H9 (cell line): ENCODE results near the gene ZNF319. TPM values are rescaled to one million over a fixed set of nuclear protein-coding genes. Genes with fewer than 3 reads are reported as not detected.

ENCODE experiments used
- DNase-seq: peaks from one replicate; pipeline ENCODE4 v3.0.0-alpha.2; 2017
- H2AFZ ChIP-seq: one replicate; pipeline ENCODE4 v1.6.1; 2013; ENCODE audit warnings: mild to moderate bottlenecking, low read length, control low read depth, moderate library complexity
- H2AK5ac ChIP-seq: 2 replicates; pipeline ENCODE4 v1.6.1; 2013; ENCODE audit warnings: low read length, control low read depth, mixed read lengths; ENCODE audit not compliant: insufficient read length
- H2BK120ac ChIP-seq: one replicate; pipeline ENCODE4 v1.6.1; 2013; ENCODE audit warnings: low read depth, mild to moderate bottlenecking, low read length, control low read depth, inconsistent platforms; ENCODE audit not compliant: poor library complexity, severe bottlenecking
- H2BK12ac ChIP-seq: 2 replicates; pipeline ENCODE4 v1.6.1; 2013; ENCODE audit warnings: low read length, control low read depth, mixed read lengths, low read depth; ENCODE audit not compliant: insufficient read length
- H2BK15ac ChIP-seq: 2 replicates; pipeline ENCODE4 v1.6.1; 2013; ENCODE audit warnings: low read depth, low read length, control low read depth
- H2BK20ac ChIP-seq: one replicate; pipeline ENCODE4 v1.6.1; 2013; ENCODE audit warnings: low read depth, mild to moderate bottlenecking, low read length, control low read depth, inconsistent platforms; ENCODE audit not compliant: poor library complexity, severe bottlenecking
- H2BK5ac ChIP-seq: 2 replicates; pipeline ENCODE4 v1.6.1; 2013; ENCODE audit warnings: low read length, control low read depth, mixed read lengths; ENCODE audit not compliant: insufficient read length
- H3K14ac ChIP-seq: 2 replicates; pipeline ENCODE4 v1.6.1; 2013; ENCODE audit warnings: low read length, control low read depth; ENCODE audit not compliant: insufficient read depth
- H3K18ac ChIP-seq: 2 replicates; pipeline ENCODE4 v1.6.1; 2013; ENCODE audit warnings: low read depth, mild to moderate bottlenecking, mixed read lengths, low read length, control low read depth; ENCODE audit not compliant: insufficient read length
- H3K23ac ChIP-seq: 2 replicates; pipeline ENCODE4 v1.6.1; 2013; ENCODE audit warnings: low read length, control low read depth, mixed read lengths, low read depth; ENCODE audit not compliant: insufficient read length
- H3K23me2 ChIP-seq: 2 replicates; pipeline ENCODE4 v1.6.1; 2013; ENCODE audit warnings: low read depth, mild to moderate bottlenecking, mixed read lengths, low read length, control low read depth; ENCODE audit not compliant: insufficient read length, poor library complexity, severe bottlenecking
- H3K27ac ChIP-seq: 2 replicates; pipeline ENCODE4 v1.5.1; 2013; ENCODE audit warnings: low read length, control low read depth, mixed read lengths, low read depth; ENCODE audit not compliant: insufficient read length
- H3K27me3 ChIP-seq: 2 replicates; pipeline ENCODE4 v1.6.1; 2013; ENCODE audit warnings: low read length, control low read depth, inconsistent platforms; ENCODE audit not compliant: insufficient read depth
- H3K4ac ChIP-seq: 2 replicates; pipeline ENCODE4 v1.6.1; 2013; ENCODE audit warnings: low read depth, mild to moderate bottlenecking, control low read depth, inconsistent platforms, low read length, moderate library complexity
- H3K4me1 ChIP-seq: 2 replicates; pipeline ENCODE4 v1.6.1; 2013; ENCODE audit warnings: low read length, control low read depth, inconsistent platforms; ENCODE audit not compliant: insufficient read depth
- H3K4me2 ChIP-seq: 2 replicates; pipeline ENCODE4 v1.6.1; 2013; ENCODE audit warnings: low read length, control low read depth, mixed read lengths; ENCODE audit not compliant: insufficient read length, insufficient read depth
- H3K56ac ChIP-seq: 2 replicates; pipeline ENCODE4 v1.6.1; 2013; ENCODE audit warnings: low read depth, mild to moderate bottlenecking, mixed read lengths, low read length, control low read depth; ENCODE audit not compliant: insufficient read length
- H3K79me1 ChIP-seq: 2 replicates; pipeline ENCODE4 v1.6.1; 2013; ENCODE audit warnings: low read depth, mild to moderate bottlenecking, moderate library complexity, low read length, control low read depth, inconsistent platforms; ENCODE audit not compliant: insufficient read depth, poor library complexity, severe bottlenecking
- H3K79me2 ChIP-seq: 2 replicates; pipeline ENCODE4 v1.6.1; 2013; ENCODE audit warnings: low read length, control low read depth, inconsistent platforms; ENCODE audit not compliant: insufficient read depth
- H3K9ac ChIP-seq: 2 replicates; pipeline ENCODE4 v1.6.1; 2013; ENCODE audit warnings: low read length, control low read depth, mixed read lengths; ENCODE audit not compliant: insufficient read length; ENCODE audit errors: extremely low read depth
- H3K9me3 ChIP-seq: one replicate; pipeline ENCODE4 v1.6.1; 2013; ENCODE audit warnings: low read depth, low read length, inconsistent platforms; ENCODE audit not compliant: control insufficient read depth
- H3T11ph ChIP-seq: one replicate; pipeline ENCODE4 v1.6.1; 2013; ENCODE audit warnings: mild to moderate bottlenecking, low read length, control low read depth, inconsistent platforms
- H4K20me1 ChIP-seq: one replicate; pipeline ENCODE4 v1.6.1; 2013; ENCODE audit not compliant: control insufficient read depth, insufficient read length, insufficient read depth
- H4K5ac ChIP-seq: 2 replicates; pipeline ENCODE4 v1.6.1; 2013; ENCODE audit warnings: low read depth, mild to moderate bottlenecking, mixed read lengths, low read length, control low read depth; ENCODE audit not compliant: insufficient read length
- H4K8ac ChIP-seq: replicated peaks from 2 replicates; pipeline ENCODE4 v1.6.1; 2013; ENCODE audit warnings: low read length, control low read depth, mixed read lengths, low read depth; ENCODE audit not compliant: insufficient read length
- H4K91ac ChIP-seq: 2 replicates; pipeline ENCODE4 v1.6.1; 2013; ENCODE audit warnings: low read depth, mild to moderate bottlenecking, moderate library complexity, mixed read lengths, low read length, control low read depth; ENCODE audit not compliant: insufficient read length
- H3K27ac Mint-ChIP-seq, 3 experiments: 2 replicates in 2 of 3; 3 replicates in 1 of 3; pipeline ENCODE4 v1.8.0; 2020 to 2021; ENCODE audit warnings: mixed read lengths in 3 of 3, mild to moderate bottlenecking in 1 of 3, moderate library complexity in 1 of 3
- H3K27me3 Mint-ChIP-seq: 2 replicates; pipeline ENCODE4 v1.8.0; 2021; ENCODE audit warnings: low read depth, mild to moderate bottlenecking, moderate library complexity, mixed read lengths
- H3K36me3 Mint-ChIP-seq, 3 experiments: 2 replicates in 2 of 3; 3 replicates in 1 of 3; pipeline ENCODE4 v1.8.0; 2020 to 2021; ENCODE audit warnings: low read depth in 3 of 3, mixed read lengths in 3 of 3; ENCODE audit not compliant: insufficient read depth in 1 of 3
- H3K4me1 Mint-ChIP-seq, 2 experiments: 2 replicates each; pipeline ENCODE4 v1.8.0; 2020; ENCODE audit warnings: mixed read lengths in 2 of 2
- H3K4me3 Mint-ChIP-seq, 2 experiments: 2 replicates in 1 of 2; 3 replicates in 1 of 2; pipeline ENCODE4 v1.8.0; 2020 to 2021; ENCODE audit warnings: mild to moderate bottlenecking in 2 of 2, mixed read lengths in 2 of 2, moderate library complexity in 1 of 2
- H3K9me3 Mint-ChIP-seq, 2 experiments: 2 replicates in 1 of 2; 3 replicates in 1 of 2; pipeline ENCODE4 v1.8.0; 2020; ENCODE audit warnings: mild to moderate bottlenecking in 2 of 2, mixed read lengths in 2 of 2, moderate library complexity in 1 of 2
- WGBS: extraction: QIAGEN DNeasy Blood & Tissue Kit; methylation state at CpG from one replicate; pipeline ENCODE4 v1.1.7; 2013; ENCODE audit warnings: missing lambda C conversion rate, low lambda C conversion rate, mixed read lengths; ENCODE audit not compliant: insufficient read length; ENCODE audit errors: extremely low coverage; 5-methylcytosine and 5-hydroxymethylcytosine counted together
- total RNA-seq: library from RNA; stranded (reverse); gene quantifications from 2 replicates; pipeline ENCODE4 v1.2.1, GENCODE V29; 2021
- TF ChIP-seq, protein P1 (sequence below): fragments of 200-600 bp; sonication (generic); conservative IDR thresholded peaks from 3 replicates; pipeline ENCODE4 v1.8.0; 2021; ENCODE audit warnings: antibody characterized with exemption, mild to moderate bottlenecking

The ZNF319 gene
- total RNA-seq, 1 experiment from 2014 or later, result 5.6 TPM

DNA sequence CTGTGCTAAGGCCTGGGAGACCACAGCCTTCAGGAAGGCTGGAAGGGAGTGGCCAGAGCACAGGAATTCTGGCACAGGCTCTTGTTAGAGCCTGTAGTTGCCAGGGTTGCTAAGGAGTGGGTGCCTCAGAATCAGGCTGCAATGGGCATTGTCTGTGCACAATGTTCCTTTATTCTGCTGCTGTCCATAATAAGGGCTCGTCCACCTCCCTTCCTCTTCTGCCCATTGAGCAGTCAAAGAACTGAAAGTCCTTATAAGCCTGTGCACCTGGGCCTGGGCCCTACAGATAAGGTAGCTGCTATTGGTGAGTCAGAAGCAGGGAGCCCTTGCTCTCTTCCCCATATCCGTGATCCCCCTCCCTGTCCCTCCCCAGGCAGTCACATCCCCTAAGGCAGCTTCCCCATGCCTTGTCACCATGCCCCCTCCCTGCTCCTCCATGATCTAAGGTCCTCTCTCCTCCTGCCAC, 24.1 kb downstream of the ZNF319 start:
- Histone ChIP-seq H3K79me2 (no peaks in the 10 kb centered on the region), H3T11ph (no peak overlapping the region), H3K23ac (no peak overlapping the region), H3K4me2 (no peak overlapping the region), H3K9me3 (no peaks in the 10 kb centered on the region), H3K14ac (no peak overlapping the region), H3K9ac (no peak overlapping the region), H2BK5ac (no peak overlapping the region), H4K91ac (no peak overlapping the region), H3K4ac (no peak overlapping the region), H3K4me1 (no peaks in the 10 kb centered on the region), H2BK15ac (no peak overlapping the region), H3K18ac (no peak overlapping the region), H4K8ac (no peak overlapping the region), H2BK20ac (no peak overlapping the region), H2AFZ (no peak overlapping the region), H3K56ac (no peak overlapping the region), H2BK12ac (no peak overlapping the region), H3K27me3 (no peaks in the 10 kb centered on the region), H4K20me1 (no peaks in the 10 kb centered on the region), H3K79me1 (no peaks in the 10 kb centered on the region), H4K5ac (no peak overlapping the region), H2BK120ac (no peak overlapping the region), H3K27ac (no peak overlapping the region), H2AK5ac (no peak overlapping the region), H3K23me2 (no peaks in the 10 kb centered on the region)
- DNase-seq, result no peak
- TF ChIP-seq, protein P1, sequence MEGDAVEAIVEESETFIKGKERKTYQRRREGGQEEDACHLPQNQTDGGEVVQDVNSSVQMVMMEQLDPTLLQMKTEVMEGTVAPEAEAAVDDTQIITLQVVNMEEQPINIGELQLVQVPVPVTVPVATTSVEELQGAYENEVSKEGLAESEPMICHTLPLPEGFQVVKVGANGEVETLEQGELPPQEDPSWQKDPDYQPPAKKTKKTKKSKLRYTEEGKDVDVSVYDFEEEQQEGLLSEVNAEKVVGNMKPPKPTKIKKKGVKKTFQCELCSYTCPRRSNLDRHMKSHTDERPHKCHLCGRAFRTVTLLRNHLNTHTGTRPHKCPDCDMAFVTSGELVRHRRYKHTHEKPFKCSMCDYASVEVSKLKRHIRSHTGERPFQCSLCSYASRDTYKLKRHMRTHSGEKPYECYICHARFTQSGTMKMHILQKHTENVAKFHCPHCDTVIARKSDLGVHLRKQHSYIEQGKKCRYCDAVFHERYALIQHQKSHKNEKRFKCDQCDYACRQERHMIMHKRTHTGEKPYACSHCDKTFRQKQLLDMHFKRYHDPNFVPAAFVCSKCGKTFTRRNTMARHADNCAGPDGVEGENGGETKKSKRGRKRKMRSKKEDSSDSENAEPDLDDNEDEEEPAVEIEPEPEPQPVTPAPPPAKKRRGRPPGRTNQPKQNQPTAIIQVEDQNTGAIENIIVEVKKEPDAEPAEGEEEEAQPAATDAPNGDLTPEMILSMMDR, result no peak
- Mint-ChIP-seq H3K27me3 (peaks cover 4% of the 10 kb centered on the region), H3K4me1 (peaks cover 3 to 7% of the 10 kb centered on the region in 2 experiments), H3K4me3 (no peak overlapping the region), H3K36me3 (no peaks in the 10 kb centered on the region), H3K27ac (no peak overlapping the region), H3K9me3 (no peaks in the 10 kb centered on the region)
- WGBS, result no CpG with 5 or more reads among the region's 2 CpGs
